ENCODE results near the gene PDZRN3. TPM values are rescaled to one million over a fixed set of nuclear protein-coding genes. Genes with fewer than 3 reads are reported as not detected.

Gene PDZRN3
- total and polyA plus RNA-seq, 2 experiments from 2014 or later, result 7.5 to 14.0 TPM

- H3K9me3 Mint-ChIP-seq, result no peaks in the 10 kb centered on the region
- Histone ChIP-seq H3F3A (replicated peaks; ENCODE audit: low read depth) (no peaks in the 10 kb centered on the region), H3K9me2 (ENCODE audit: insufficient read depth) (no peaks in the 10 kb centered on the region), H4K20me1 (replicated peaks; ENCODE audit: insufficient read depth) (no peaks in the 10 kb centered on the region), H3K79me2 (replicated peaks; ENCODE audit: insufficient read depth) (no peaks in the 10 kb centered on the region), H2AFZ (no peak overlapping the region), H3K36me3 (ENCODE audit: insufficient read depth) (no peaks in the 10 kb centered on the region), H3K27ac (ENCODE audit: low read depth) (no peak overlapping the region), H3K27me3 (ENCODE audit: insufficient read depth) (no peaks in the 10 kb centered on the region), H3K4me3 (no peak overlapping the region), H3K4me2 (no peak overlapping the region), H3K4me1 (ENCODE audit: insufficient read depth) (peaks cover 4% of the 10 kb centered on the region; the same call in 1 of the 2 replicates)
- ATAC-seq (no peak), DNase-seq (ENCODE audit: low spot score) (no peak)
- peaks cover 7% of the 10 kb centered on the region for H3K4me1 Mint-ChIP-seq
- no peak overlapping the region for H3K4me3 Mint-ChIP-seq
- H3K27me3 Mint-ChIP-seq (ENCODE audit: insufficient read depth, low read depth, poor library complexity), result no peaks in the 10 kb centered on the region
- no peak for TF ChIP-seq EZH2phosphoT487 (IDR thresholded peaks at IDR 0.05; ENCODE audit: unreplicated experiment)
- TF ChIP-seq ZNF462 (CRISPR knock-in tag; IDR thresholded peaks at IDR 0.05), result no peak
- no peak for TF ChIP-seq STAT1 (IDR thresholded peaks at IDR 0.05; ENCODE audit: unreplicated experiment)
- TF ChIP-seq ZNF114 (CRISPR knock-in tag; IDR thresholded peaks at IDR 0.05), result no peak
- no peak for TF ChIP-seq ETS1 (IDR thresholded peaks at IDR 0.05)
- no peak for TF ChIP-seq EZH2 (IDR thresholded peaks at IDR 0.05; ENCODE audit: low read depth, unreplicated experiment)
- TF ChIP-seq CREB1 (CRISPR knock-in tag; IDR thresholded peaks at IDR 0.05; ENCODE audit: low read depth), result no peak
- H3K36me3 Mint-ChIP-seq (ENCODE audit: low read depth), result no peaks in the 10 kb centered on the region
- no peak overlapping the region for H3K27ac Mint-ChIP-seq
Observed at GRCh38 chr3:73411545-73411944, 213.2 kb downstream of the PDZRN3 start.
